A172 (cell line): ENCODE measurements around the gene CFH. TPM values are rescaled to one million over a fixed set of nuclear protein-coding genes. Genes with fewer than 3 reads are reported as not detected.
"Not testable (repeated sequence)": the region's sequence is repeated elsewhere in the genome, so short reads cannot be mapped to it uniquely, and the experiment has no call there.

Source experiments
- DNase-seq: peaks from one replicate; pipeline ENCODE4 v3.0.0-alpha.2; 2015; ENCODE audit warnings: low spot score
- total RNA-seq: library from RNA; depleted of rRNA; stranded (reverse); fragments of >200 nt; shearing (Covaris generic); gene quantifications from 2 replicates; pipeline ENCODE4 v1.2.3, GENCODE V29; 2014; rRNA removed

Gene CFH
- 2.2 and 2.5 TPM in 2 replicates for total RNA-seq

DNA sequence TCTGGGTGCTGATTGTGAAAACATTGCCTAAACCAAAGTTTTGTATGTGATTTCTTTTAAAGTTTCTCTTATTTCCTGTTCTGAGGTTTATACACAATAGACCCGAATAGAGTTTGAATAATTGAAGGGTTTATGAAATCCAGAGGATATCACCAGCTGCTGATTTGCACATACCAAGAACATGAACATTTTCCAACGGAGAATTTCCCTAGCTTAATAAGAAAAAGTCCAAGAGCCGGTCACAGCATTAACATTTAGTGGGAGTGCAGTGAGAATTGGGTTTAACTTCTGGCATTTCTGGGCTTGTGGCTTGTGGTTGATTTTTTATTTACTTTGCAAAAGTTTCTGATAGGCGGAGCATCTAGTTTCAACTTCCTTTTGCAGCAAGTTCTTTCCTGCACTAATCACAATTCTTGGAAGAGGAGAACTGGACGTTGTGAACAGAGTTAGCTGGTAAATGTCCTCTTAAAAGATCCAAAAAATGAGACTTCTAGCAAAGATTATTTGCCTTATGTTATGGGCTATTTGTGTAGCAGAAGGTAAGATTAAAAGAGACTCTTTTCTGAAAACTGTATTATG lies at the start of gene CFH:
Gene CFH (plus strand): TSS at position 407 of the 579 bp plus-strand sequence. CDS start 75 bp downstream, at position 482.
- DNase-seq: peak; percentile 52

- DNase-seq: no peak
Measured at GRCh38 chr1:196603651-196604050, 48.2 kb upstream of the CFH start.

GRCh38 chr1:196607981-196608380 lies 43.9 kb upstream of the CFH start:
- no peak for DNase-seq

DNA sequence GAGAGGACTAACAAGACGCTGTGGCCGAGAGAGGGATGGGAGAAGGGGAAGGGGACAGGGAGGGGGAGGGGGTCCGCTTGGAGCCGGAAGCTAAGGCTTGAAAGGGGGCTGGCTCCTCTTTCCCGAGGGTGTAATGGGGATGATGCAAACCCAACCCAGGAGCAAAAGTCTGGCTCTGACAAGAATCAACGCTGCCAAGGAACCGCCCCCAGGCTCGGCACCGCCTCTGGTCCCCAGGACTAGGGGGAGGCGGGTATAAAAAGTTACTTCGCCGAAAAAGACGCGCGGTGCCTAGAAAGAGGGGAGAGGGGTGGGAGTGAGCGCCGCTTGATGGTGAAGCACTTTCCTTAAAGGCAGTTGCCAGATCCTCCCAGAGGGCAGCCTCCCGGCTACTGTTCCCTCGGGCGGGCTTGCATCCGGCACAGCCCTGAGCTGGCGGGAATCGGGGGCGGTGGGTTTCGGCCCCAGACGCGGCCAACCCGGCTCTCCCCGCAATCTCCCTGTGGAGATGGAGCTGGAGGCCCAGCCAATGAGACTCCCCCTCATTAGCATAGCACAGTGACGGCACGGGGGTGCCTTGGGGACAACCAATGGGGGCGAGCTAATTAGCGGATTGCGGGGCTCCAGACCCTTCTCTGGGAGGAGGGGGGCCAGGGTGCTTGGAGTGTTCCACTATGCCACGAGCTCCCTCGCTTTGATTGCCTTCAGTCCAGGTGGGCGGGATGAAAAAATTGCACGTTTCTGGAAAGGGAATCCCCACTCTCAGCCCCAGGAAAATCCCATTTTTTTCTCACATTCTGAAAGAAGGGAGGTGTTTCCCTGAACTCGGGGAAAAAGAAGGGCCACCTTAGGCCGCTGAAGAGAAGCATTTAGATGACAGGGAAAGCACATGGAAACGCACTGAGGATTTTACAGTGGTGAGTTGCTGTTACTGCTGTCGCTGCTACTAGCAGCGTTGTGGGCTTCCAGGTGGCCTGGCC lies 43.2 kb upstream of the CFH start, which contains the start of gene KCNT2:
Gene KCNT2 (minus strand): TSS at position 51 of the 980 bp plus-strand sequence. CDS start 131 bp downstream, outside the sequence.
- peak; percentile 43 for DNase-seq

DNA sequence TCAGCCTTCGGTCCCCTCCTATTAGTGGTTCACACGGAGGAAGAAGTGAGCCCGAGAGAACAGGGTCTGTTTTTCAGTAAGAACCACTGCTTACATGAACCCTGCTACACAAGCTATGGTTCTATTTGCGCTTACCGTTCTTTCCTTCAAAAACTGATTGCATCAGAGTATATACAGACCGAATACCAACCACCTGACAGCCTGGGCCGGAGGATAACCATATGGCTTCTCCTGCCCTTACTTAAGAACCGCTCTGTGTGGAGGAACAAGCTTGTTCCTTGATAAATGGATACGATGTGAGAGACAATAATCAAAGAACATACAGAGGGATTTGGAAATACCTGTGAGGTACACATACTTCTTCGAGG lies 42.5 kb upstream of the CFH start:
- DNase-seq: no peak

DNA sequence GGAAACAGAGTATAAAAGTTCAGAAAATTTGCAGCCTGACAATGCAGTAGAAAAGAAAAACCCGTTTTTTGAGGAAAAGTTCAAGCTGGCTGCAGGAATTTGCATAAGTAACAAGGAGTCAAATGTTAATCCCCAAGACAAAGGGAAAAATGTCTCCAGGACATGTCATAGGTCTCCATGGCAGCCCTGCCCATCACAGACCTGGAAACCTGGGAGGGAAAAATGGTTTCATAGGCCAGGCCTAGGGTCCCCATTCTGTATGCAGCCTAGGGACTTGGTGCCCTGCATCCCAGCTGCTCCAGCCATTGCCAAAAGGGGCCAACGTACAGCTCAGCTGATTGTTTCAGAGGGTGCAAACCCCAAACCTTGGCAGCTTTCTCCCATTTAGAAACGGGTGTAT lies 40.0 kb upstream of the CFH start:
- DNase-seq: no peak

DNA sequence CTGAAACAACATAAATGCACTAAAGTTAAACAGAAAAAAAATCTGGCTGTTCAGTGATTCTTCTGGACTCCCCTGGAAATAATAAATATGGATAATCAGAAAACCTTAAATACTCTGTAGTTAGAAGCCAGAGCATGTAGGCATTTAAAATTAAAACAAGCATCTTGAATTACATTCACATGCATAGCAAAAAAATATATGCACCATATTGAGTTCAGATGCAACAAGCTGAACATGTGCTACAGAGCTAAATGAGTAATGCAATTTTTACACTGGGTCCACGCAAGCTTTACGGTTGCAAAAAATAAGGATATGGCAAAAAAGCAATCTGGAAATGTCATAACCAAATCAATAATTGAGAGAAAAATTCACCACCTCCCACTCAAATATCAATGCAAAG lies 32.1 kb upstream of the CFH start:
- DNase-seq: no peak

DNA sequence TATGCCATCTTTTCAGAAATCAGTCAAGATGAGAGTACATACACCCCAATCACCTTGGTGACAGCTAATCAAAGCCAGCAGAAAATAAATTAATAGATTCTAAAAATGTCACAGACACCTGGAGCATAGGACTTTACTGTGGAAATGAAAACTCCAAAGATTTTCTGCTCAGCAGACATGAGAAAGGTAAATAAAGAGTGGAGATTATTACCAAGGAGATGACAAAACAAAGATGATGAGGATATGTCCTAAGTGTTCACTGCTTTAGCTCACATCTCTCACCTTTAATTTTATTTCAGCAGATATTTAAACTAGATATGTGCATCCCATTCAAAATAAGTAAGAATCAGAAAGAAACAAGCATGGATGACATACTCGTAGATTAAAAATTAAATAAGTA lies 28.8 kb upstream of the CFH start:
- no peak for DNase-seq

DNA sequence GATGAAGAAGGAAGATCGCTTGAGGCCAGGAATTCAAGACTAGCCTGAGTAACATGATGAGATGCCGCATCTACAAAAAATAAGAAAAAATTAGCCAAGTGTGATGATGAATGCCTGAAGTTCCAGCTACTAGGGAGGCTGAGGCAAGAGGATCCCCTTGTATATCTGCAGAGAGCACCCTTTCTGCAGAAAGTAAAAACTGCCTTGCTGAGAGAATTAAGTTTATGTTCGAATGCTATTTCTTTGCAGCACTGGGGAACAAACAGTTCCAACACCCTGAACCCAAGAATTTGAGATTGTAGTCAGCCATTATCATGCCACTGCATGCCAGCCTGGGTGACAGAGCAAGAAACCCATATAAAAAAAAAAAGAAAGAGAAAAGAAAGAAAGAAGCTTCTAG lies 23.0 kb upstream of the CFH start:
- no peak for DNase-seq

- no peak for DNase-seq
Measured at GRCh38 chr1:196637606-196638005, 14.2 kb upstream of the CFH start.

GRCh38 chr1:196638466-196638865 lies 13.4 kb upstream of the CFH start:
- DNase-seq: no peak

GRCh38 chr1:196639291-196639690 lies 12.6 kb upstream of the CFH start:
- DNase-seq: not testable (repeated sequence)

GRCh38 chr1:196640976-196641375 lies 10.9 kb upstream of the CFH start:
- no peak for DNase-seq

- DNase-seq: no peak
Measured at GRCh38 chr1:196649990-196650389, 1.9 kb upstream of the CFH start.

- no peak for DNase-seq
Measured at GRCh38 chr1:196650403-196650802, 1.4 kb upstream of the CFH start.

DNA sequence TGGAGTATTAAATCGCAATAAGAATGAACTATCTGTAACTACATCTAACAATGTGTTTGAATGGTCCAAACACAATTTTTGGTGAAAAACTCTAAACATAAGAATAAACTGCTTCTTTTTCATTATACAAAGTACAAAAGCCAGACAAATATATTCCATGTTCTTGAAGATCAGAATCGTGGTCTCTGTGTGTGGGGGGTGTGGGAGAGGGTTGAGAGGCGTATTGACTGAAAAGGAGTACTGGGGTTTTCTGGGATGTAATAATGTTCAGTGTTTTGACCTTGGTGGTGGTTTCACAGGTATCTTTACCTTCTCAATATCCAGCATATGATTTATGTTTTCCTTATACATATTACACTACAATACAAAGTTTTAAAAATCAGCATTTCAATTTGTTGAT lies 764 bp upstream of the CFH start:
- DNase-seq: no peak

DNA sequence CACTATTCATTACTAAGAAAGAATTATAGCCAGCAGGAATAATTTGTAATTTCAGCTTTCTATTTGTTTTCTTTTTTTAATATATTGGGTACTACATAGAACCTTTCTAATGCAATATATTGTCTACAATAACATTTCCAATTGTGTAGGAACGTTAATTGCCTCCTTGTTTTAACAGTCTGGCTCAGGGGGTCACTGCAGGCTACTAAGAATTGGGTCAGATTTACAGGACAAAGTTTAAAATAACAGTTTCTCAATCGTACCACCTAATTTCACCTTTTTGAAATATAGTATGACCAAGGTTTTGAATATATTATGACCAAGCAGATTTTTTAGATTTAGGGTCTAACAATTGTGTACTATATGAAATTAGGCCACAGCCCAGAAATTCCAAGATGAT lies 2.4 kb downstream of the CFH start:
- no peak for DNase-seq

GRCh38 chr1:196655071-196655470 lies 3.2 kb downstream of the CFH start:
- no peak for DNase-seq

- no peak for DNase-seq
Measured at GRCh38 chr1:196655494-196655893, 3.7 kb downstream of the CFH start.

GRCh38 chr1:196659471-196659870 lies 7.6 kb downstream of the CFH start:
- DNase-seq: no peak

- no peak for DNase-seq
Measured at GRCh38 chr1:196660272-196660671, 8.4 kb downstream of the CFH start.

- no peak for DNase-seq
Measured at GRCh38 chr1:196660852-196661251, 9.0 kb downstream of the CFH start.

DNA sequence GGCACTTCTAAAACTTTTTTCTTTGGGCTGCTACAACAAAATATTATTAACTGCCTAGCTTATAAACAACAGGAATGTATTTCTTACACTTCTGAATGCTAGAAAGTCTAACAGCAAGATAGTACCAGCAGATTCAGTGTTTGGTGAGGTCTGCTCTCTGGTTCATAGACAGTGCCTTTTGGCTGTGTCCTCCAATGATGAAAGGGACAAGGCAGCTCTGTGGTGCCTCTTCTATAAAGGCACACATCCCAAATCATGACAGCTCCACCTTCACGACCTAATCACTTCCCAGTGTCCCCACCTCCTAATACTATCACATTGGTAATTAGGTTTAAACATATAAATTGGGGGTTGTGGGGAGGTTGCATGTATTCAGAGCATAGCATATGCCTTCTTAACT lies 9.5 kb downstream of the CFH start:
- DNase-seq: no peak
